WTC11 (cell line): ENCODE measurements around the gene ZNF555. TPM values are rescaled to one million over a fixed set of nuclear protein-coding genes. Genes with fewer than 3 reads are reported as not detected.

ENCODE experiments used
- CREM ChIP-seq: sonication (generic); formaldehyde crosslinking; IDR thresholded peaks from 2 replicates; pipeline ENCODE4 v1.8.1; 2022; ENCODE audit warnings: mild to moderate bottlenecking, missing genetic modification reagents, moderate library complexity
- EMX1 ChIP-seq: fragments of 250-450 bp; sonication (Bioruptor Pico); IDR thresholded peaks from 2 replicates; pipeline ENCODE4 v1.8.0; 2021; ENCODE audit warnings: mild to moderate bottlenecking
- FOXK1 ChIP-seq: sonication (generic); formaldehyde crosslinking; IDR thresholded peaks from 2 replicates; pipeline ENCODE4 v1.8.0; 2022; ENCODE audit warnings: mild to moderate bottlenecking, moderate library complexity, missing genetic modification reagents
- IRF2 ChIP-seq: sonication (generic); formaldehyde crosslinking; IDR thresholded peaks from 2 replicates; pipeline ENCODE4 v1.8.0; 2022; ENCODE audit warnings: low read depth, missing genetic modification reagents, borderline replicate concordance
- JAZF1 ChIP-seq: fragments of 250-450 bp; sonication (Bioruptor Pico); IDR thresholded peaks from 2 replicates; pipeline ENCODE4 v1.9.0; 2021; ENCODE audit warnings: moderate library complexity, mild to moderate bottlenecking, inconsistent platforms
- MXD4 ChIP-seq: fragments of 250-450 bp; sonication (Bioruptor Pico); IDR thresholded peaks from 2 replicates; pipeline ENCODE4 v1.8.0; 2021; ENCODE audit warnings: mild to moderate bottlenecking, moderate library complexity, borderline replicate concordance
- MYBL2 ChIP-seq: sonication (generic); formaldehyde crosslinking; IDR thresholded peaks from 2 replicates; pipeline ENCODE4 v1.8.1; 2023; ENCODE audit warnings: mild to moderate bottlenecking, moderate library complexity, missing genetic modification reagents
- NR1H2 ChIP-seq: sonication (generic); formaldehyde crosslinking; IDR thresholded peaks from 2 replicates; pipeline ENCODE4 v1.9.0; 2021; ENCODE audit warnings: mild to moderate bottlenecking, moderate library complexity, missing genetic modification reagents
- RELA ChIP-seq: sonication (generic); formaldehyde crosslinking; IDR thresholded peaks from 2 replicates; pipeline ENCODE4 v1.8.1; 2022; ENCODE audit warnings: missing genetic modification reagents, mild to moderate bottlenecking, borderline replicate concordance
- SOX15 ChIP-seq: fragments of 250-450 bp; sonication (Bioruptor Pico); IDR thresholded peaks from 2 replicates; pipeline ENCODE4 v1.9.0; 2021; ENCODE audit warnings: mild to moderate bottlenecking
- ZNF263 ChIP-seq: sonication (generic); formaldehyde crosslinking; IDR thresholded peaks from 2 replicates; pipeline ENCODE4 v1.8.1; 2022; ENCODE audit warnings: low read depth, mild to moderate bottlenecking, moderate library complexity, missing genetic modification reagents
- ZNF416 ChIP-seq: fragments of 250-450 bp; sonication (Bioruptor Pico); IDR thresholded peaks from 2 replicates; pipeline ENCODE4 v1.9.0; 2021; ENCODE audit warnings: mild to moderate bottlenecking, inconsistent platforms
- ZNF423 ChIP-seq: fragments of 250-450 bp; sonication (Bioruptor Pico); IDR thresholded peaks from 2 replicates; pipeline ENCODE4 v2.1.2; 2022; ENCODE audit warnings: mild to moderate bottlenecking, moderate library complexity
- total RNA-seq: library from RNA; stranded (reverse); gene quantifications from 3 replicates; pipeline ENCODE4 v1.2.3, GENCODE V29; 2021
- TF ChIP-seq, protein P1 (sequence below): sonication (generic); formaldehyde crosslinking; IDR thresholded peaks from 2 replicates; pipeline ENCODE4 v1.8.1; 2022; ENCODE audit warnings: low read depth, mild to moderate bottlenecking, moderate library complexity, missing genetic modification reagents, borderline replicate concordance
- TF ChIP-seq, protein P2 (sequence below): fragments of 250-450 bp; sonication (Bioruptor Pico); IDR thresholded peaks from 2 replicates; pipeline ENCODE4 v2.1.2; 2022; ENCODE audit warnings: mild to moderate bottlenecking, moderate library complexity
- TF ChIP-seq, protein P3 (sequence below): sonication (generic); formaldehyde crosslinking; IDR thresholded peaks from 2 replicates; pipeline ENCODE4 v1.8.0; 2022; ENCODE audit warnings: mild to moderate bottlenecking, missing genetic modification reagents
- TF ChIP-seq, protein P4 (sequence below): fragments of 250-450 bp; sonication (Bioruptor Pico); IDR thresholded peaks from 2 replicates; pipeline ENCODE4 v1.9.0; 2021; ENCODE audit warnings: mild to moderate bottlenecking
- TF ChIP-seq, protein P5 (sequence below): sonication (generic); formaldehyde crosslinking; IDR thresholded peaks from 2 replicates; pipeline ENCODE4 v1.8.1; 2023; ENCODE audit warnings: mild to moderate bottlenecking, missing genetic modification reagents, moderate library complexity
- TF ChIP-seq, protein P6 (sequence below): fragments of 200-600 bp; IDR thresholded peaks from 2 replicates; pipeline ENCODE4 v1.8.0; 2022; ENCODE audit warnings: antibody characterized with exemption
- TF ChIP-seq, protein P7 (sequence below): sonication (generic); formaldehyde crosslinking; IDR thresholded peaks from 2 replicates; pipeline ENCODE4 v1.8.0; 2023; ENCODE audit warnings: missing genetic modification reagents
- TF ChIP-seq, protein P8 (sequence below): fragments of 250-450 bp; sonication (Bioruptor Pico); IDR thresholded peaks from 2 replicates; pipeline ENCODE4 v1.9.0; 2021; ENCODE audit warnings: moderate library complexity, mild to moderate bottlenecking, inconsistent platforms, borderline replicate concordance
- TF ChIP-seq, protein P9 (sequence below): fragments of 250-450 bp; sonication (Bioruptor Pico); IDR thresholded peaks from 2 replicates; pipeline ENCODE4 v1.8.0; 2021; ENCODE audit warnings: mild to moderate bottlenecking
- TF ChIP-seq, protein P10 (sequence below): sonication (generic); formaldehyde crosslinking; IDR thresholded peaks from 2 replicates; pipeline ENCODE4 v1.8.1; 2022; ENCODE audit warnings: mild to moderate bottlenecking, moderate library complexity, missing genetic modification reagents
- TF ChIP-seq, protein P11 (sequence below): sonication (generic); formaldehyde crosslinking; IDR thresholded peaks from 2 replicates; pipeline ENCODE4 v1.8.0; 2022; ENCODE audit warnings: mild to moderate bottlenecking, missing genetic modification reagents

ZNF555 gene
- total RNA-seq, 1 experiment from 2014 or later, result 6.6 TPM

DNA sequence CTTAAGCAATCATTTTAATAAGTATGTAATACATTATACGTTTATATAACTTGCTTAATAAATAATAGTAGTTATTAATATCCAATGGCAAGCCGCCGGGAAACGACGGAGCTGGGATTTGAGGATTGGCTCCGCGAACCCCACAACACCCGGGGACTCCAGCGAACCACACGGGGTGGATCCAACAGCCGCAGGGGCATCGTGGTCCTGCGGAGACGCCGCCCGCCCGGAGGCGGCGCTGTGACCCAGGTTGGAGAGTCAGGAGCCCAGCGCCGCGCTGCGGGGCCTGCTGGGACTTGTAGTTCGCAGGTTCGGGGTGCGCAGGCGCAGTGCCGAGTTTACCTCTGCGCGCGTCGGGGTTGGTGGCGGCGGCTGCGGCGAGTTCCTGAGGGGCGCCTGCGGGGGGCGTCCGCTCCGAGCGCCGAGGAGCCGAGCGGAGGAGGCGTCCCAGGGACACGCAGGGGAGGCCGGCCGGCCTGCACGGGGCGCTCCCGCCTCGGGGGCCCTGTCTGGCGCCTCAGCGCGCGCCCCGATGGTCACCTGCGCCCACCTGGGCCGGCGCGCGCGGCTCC lies 21.6 kb upstream of the ZNF555 start, which contains the start of gene ZNF554 (continued):
- TF ChIP-seq, protein P1, sequence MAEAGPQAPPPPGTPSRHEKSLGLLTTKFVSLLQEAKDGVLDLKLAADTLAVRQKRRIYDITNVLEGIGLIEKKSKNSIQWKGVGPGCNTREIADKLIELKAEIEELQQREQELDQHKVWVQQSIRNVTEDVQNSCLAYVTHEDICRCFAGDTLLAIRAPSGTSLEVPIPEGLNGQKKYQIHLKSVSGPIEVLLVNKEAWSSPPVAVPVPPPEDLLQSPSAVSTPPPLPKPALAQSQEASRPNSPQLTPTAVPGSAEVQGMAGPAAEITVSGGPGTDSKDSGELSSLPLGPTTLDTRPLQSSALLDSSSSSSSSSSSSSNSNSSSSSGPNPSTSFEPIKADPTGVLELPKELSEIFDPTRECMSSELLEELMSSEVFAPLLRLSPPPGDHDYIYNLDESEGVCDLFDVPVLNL, result no peak
- TF ChIP-seq NR1H2 (CRISPR knock-in tag), result no peak
- no peak for TF ChIP-seq ZNF416 (CRISPR knock-in tag)
- TF ChIP-seq IRF2 (CRISPR knock-in tag), result no peak
- no peak for TF ChIP-seq ZNF263 (CRISPR knock-in tag)
- TF ChIP-seq JAZF1, result no peak
- TF ChIP-seq, protein P2, sequence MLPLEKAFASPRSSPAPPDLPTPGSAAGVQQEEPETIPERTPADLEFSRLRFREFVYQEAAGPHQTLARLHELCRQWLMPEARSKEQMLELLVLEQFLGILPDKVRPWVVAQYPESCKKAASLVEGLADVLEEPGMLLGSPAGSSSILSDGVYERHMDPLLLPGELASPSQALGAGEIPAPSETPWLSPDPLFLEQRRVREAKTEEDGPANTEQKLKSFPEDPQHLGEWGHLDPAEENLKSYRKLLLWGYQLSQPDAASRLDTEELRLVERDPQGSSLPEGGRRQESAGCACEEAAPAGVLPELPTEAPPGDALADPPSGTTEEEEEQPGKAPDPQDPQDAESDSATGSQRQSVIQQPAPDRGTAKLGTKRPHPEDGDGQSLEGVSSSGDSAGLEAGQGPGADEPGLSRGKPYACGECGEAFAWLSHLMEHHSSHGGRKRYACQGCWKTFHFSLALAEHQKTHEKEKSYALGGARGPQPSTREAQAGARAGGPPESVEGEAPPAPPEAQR (CRISPR knock-in tag), result no peak
- TF ChIP-seq SOX15 (CRISPR knock-in tag), result no peak
- TF ChIP-seq MYBL2 (CRISPR knock-in tag), result peak; percentile 38; the same call in 1 of the 2 replicates
- TF ChIP-seq CREM (CRISPR knock-in tag), result peak; percentile 57; the same call in 1 of the 2 replicates
- TF ChIP-seq, protein P3, sequence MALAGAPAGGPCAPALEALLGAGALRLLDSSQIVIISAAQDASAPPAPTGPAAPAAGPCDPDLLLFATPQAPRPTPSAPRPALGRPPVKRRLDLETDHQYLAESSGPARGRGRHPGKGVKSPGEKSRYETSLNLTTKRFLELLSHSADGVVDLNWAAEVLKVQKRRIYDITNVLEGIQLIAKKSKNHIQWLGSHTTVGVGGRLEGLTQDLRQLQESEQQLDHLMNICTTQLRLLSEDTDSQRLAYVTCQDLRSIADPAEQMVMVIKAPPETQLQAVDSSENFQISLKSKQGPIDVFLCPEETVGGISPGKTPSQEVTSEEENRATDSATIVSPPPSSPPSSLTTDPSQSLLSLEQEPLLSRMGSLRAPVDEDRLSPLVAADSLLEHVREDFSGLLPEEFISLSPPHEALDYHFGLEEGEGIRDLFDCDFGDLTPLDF (CRISPR knock-in tag), result no peak
- TF ChIP-seq ZNF423 (CRISPR knock-in tag), result no peak; the same call in 1 of the 2 replicates
- 0 out of 2 replicates have a peak, but pooled peaks have one; percentile 26 for TF ChIP-seq FOXK1 (CRISPR knock-in tag)
- TF ChIP-seq, protein P4, sequence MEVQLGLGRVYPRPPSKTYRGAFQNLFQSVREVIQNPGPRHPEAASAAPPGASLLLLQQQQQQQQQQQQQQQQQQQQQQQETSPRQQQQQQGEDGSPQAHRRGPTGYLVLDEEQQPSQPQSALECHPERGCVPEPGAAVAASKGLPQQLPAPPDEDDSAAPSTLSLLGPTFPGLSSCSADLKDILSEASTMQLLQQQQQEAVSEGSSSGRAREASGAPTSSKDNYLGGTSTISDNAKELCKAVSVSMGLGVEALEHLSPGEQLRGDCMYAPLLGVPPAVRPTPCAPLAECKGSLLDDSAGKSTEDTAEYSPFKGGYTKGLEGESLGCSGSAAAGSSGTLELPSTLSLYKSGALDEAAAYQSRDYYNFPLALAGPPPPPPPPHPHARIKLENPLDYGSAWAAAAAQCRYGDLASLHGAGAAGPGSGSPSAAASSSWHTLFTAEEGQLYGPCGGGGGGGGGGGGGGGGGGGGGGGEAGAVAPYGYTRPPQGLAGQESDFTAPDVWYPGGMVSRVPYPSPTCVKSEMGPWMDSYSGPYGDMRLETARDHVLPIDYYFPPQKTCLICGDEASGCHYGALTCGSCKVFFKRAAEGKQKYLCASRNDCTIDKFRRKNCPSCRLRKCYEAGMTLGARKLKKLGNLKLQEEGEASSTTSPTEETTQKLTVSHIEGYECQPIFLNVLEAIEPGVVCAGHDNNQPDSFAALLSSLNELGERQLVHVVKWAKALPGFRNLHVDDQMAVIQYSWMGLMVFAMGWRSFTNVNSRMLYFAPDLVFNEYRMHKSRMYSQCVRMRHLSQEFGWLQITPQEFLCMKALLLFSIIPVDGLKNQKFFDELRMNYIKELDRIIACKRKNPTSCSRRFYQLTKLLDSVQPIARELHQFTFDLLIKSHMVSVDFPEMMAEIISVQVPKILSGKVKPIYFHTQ, result no peak
- TF ChIP-seq, protein P5, sequence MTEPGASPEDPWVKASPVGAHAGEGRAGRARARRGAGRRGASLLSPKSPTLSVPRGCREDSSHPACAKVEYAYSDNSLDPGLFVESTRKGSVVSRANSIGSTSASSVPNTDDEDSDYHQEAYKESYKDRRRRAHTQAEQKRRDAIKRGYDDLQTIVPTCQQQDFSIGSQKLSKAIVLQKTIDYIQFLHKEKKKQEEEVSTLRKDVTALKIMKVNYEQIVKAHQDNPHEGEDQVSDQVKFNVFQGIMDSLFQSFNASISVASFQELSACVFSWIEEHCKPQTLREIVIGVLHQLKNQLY (CRISPR knock-in tag), result no peak
- TF ChIP-seq, protein P6, sequence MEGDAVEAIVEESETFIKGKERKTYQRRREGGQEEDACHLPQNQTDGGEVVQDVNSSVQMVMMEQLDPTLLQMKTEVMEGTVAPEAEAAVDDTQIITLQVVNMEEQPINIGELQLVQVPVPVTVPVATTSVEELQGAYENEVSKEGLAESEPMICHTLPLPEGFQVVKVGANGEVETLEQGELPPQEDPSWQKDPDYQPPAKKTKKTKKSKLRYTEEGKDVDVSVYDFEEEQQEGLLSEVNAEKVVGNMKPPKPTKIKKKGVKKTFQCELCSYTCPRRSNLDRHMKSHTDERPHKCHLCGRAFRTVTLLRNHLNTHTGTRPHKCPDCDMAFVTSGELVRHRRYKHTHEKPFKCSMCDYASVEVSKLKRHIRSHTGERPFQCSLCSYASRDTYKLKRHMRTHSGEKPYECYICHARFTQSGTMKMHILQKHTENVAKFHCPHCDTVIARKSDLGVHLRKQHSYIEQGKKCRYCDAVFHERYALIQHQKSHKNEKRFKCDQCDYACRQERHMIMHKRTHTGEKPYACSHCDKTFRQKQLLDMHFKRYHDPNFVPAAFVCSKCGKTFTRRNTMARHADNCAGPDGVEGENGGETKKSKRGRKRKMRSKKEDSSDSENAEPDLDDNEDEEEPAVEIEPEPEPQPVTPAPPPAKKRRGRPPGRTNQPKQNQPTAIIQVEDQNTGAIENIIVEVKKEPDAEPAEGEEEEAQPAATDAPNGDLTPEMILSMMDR, result peak; percentile 89
- TF ChIP-seq, protein P7, sequence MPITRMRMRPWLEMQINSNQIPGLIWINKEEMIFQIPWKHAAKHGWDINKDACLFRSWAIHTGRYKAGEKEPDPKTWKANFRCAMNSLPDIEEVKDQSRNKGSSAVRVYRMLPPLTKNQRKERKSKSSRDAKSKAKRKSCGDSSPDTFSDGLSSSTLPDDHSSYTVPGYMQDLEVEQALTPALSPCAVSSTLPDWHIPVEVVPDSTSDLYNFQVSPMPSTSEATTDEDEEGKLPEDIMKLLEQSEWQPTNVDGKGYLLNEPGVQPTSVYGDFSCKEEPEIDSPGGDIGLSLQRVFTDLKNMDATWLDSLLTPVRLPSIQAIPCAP (CRISPR knock-in tag), result no peak
- TF ChIP-seq, protein P8, sequence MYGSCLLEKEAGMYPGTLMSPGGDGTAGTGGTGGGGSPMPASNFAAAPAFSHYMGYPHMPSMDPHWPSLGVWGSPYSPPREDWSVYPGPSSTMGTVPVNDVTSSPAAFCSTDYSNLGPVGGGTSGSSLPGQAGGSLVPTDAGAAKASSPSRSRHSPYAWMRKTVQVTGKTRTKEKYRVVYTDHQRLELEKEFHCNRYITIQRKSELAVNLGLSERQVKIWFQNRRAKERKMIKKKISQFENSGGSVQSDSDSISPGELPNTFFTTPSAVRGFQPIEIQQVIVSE, result no peak
- TF ChIP-seq, protein P9, sequence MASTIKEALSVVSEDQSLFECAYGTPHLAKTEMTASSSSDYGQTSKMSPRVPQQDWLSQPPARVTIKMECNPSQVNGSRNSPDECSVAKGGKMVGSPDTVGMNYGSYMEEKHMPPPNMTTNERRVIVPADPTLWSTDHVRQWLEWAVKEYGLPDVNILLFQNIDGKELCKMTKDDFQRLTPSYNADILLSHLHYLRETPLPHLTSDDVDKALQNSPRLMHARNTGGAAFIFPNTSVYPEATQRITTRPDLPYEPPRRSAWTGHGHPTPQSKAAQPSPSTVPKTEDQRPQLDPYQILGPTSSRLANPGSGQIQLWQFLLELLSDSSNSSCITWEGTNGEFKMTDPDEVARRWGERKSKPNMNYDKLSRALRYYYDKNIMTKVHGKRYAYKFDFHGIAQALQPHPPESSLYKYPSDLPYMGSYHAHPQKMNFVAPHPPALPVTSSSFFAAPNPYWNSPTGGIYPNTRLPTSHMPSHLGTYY, result no peak
- TF ChIP-seq MXD4 (CRISPR knock-in tag), result no peak
- TF ChIP-seq, protein P10, sequence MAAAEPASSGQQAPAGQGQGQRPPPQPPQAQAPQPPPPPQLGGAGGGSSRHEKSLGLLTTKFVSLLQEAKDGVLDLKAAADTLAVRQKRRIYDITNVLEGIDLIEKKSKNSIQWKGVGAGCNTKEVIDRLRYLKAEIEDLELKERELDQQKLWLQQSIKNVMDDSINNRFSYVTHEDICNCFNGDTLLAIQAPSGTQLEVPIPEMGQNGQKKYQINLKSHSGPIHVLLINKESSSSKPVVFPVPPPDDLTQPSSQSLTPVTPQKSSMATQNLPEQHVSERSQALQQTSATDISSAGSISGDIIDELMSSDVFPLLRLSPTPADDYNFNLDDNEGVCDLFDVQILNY (CRISPR knock-in tag), result no peak
- TF ChIP-seq, protein P11, sequence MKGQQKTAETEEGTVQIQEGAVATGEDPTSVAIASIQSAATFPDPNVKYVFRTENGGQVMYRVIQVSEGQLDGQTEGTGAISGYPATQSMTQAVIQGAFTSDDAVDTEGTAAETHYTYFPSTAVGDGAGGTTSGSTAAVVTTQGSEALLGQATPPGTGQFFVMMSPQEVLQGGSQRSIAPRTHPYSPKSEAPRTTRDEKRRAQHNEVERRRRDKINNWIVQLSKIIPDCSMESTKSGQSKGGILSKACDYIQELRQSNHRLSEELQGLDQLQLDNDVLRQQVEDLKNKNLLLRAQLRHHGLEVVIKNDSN (CRISPR knock-in tag), result peak; percentile 59; the same call in 1 of the 2 replicates
- TF ChIP-seq RELA (CRISPR knock-in tag), result no peak
- TF ChIP-seq EMX1 (CRISPR knock-in tag), result no peak
- TF ChIP-seq, all 79 proteins: peak for 19
